H1 (cell line): Measurements from ENCODE around the gene CFAP157.

Source experiments
- ASH2L ChIP-seq: fragments of 200-600, 300-600 bp; sonication (generic); IDR thresholded peaks from one replicate; pipeline ENCODE4 v1.7.1; 2017; ENCODE audit warnings: low read length
- CEBPB ChIP-seq: IDR thresholded peaks from 2 replicates; pipeline ENCODE4 v1.6.1; 2012; ENCODE audit warnings: low read depth, low read length
- CTCF ChIP-seq, 3 experiments: IDR thresholded peaks; 1 replicate in 2 of 3; 2 replicates in 1 of 3; pipeline versions ENCODE4 v1.5.1 to v1.6.1; 2011; ENCODE audit warnings: low read length in 3 of 3, mild to moderate bottlenecking in 3 of 3, inconsistent platforms in 2 of 3, low read depth in 1 of 3, moderate library complexity in 1 of 3; ENCODE audit not compliant: insufficient read depth in 1 of 3; ENCODE audit errors: control extremely low read depth in 1 of 3
- EP300 ChIP-seq, 2 experiments: IDR thresholded peaks; 1 replicate in 1 of 2; 2 replicates in 1 of 2; pipeline ENCODE4 v1.6.1; 2011 to 2012; ENCODE audit warnings: low read depth in 2 of 2, low read length in 2 of 2, mild to moderate bottlenecking in 2 of 2, borderline replicate concordance in 1 of 2, inconsistent platforms in 1 of 2, moderate library complexity in 1 of 2
- EZH2 ChIP-seq: fragments of 200-600 bp; sonication (generic); IDR thresholded peaks from 2 replicates; pipeline ENCODE4 v1.7.1; 2012; ENCODE audit warnings: low read depth, mild to moderate bottlenecking, moderate library complexity, low read length, inconsistent platforms; ENCODE audit not compliant: severe bottlenecking
- JUN ChIP-seq: IDR thresholded peaks from 2 replicates; pipeline ENCODE4 v1.6.1; 2011; ENCODE audit warnings: low read depth, mild to moderate bottlenecking, improper control_type of control experiment, low read length
- JUND ChIP-seq: IDR thresholded peaks from 2 replicates; pipeline ENCODE4 v1.6.1; 2011; ENCODE audit warnings: mild to moderate bottlenecking, improper control_type of control experiment, low read length
- POLR2A ChIP-seq, 2 experiments: IDR thresholded peaks; 1 replicate in 1 of 2; 2 replicates in 1 of 2; pipeline ENCODE4 v1.6.1; 2011; ENCODE audit warnings: low read depth in 2 of 2, low read length in 2 of 2, mild to moderate bottlenecking in 2 of 2; ENCODE audit errors: control extremely low read depth in 1 of 2
- RAD21 ChIP-seq, 2 experiments: IDR thresholded peaks in 1 of 2; conservative IDR thresholded peaks in 1 of 2; 2 replicates each; pipeline ENCODE4 v1.6.1; 2011; ENCODE audit warnings: low read depth in 2 of 2, low read length in 2 of 2, improper control_type of control experiment in 1 of 2, inconsistent platforms in 1 of 2, mild to moderate bottlenecking in 1 of 2, moderate library complexity in 1 of 2
- SP2 ChIP-seq: IDR thresholded peaks from 2 replicates; pipeline ENCODE4 v1.6.1; 2012; ENCODE audit warnings: mild to moderate bottlenecking, low read length, inconsistent platforms
- SP4 ChIP-seq: IDR thresholded peaks from 2 replicates; pipeline ENCODE4 v1.6.1; 2012; ENCODE audit warnings: low read length, inconsistent platforms
- SUZ12 ChIP-seq: fragments of 200-600 bp; sonication (generic); IDR thresholded peaks from 2 replicates; pipeline ENCODE4 v1.6.1; 2012; ENCODE audit warnings: mild to moderate bottlenecking, inconsistent platforms, low read length, moderate library complexity, mixed read lengths
- TF ChIP-seq, protein P1 (sequence below): IDR thresholded peaks from 2 replicates; pipeline ENCODE4 v1.6.1; 2012; ENCODE audit warnings: low read length, inconsistent platforms

GRCh38 chr9:127679506-127679905 is 27.3 kb upstream of the CFAP157 start:
- TF ChIP-seq SP2: no peak
- TF ChIP-seq CEBPB: no peak
- no peak for TF ChIP-seq JUND
- no peak for TF ChIP-seq CTCF (IDR thresholded peaks at IDR 0.05; ENCODE audit: control extremely low read depth in 1 of 3, insufficient read depth in 1 of 3, low read depth in 1 of 3, low read length in 3 of 3)
- no peak for TF ChIP-seq EZH2
- TF ChIP-seq, protein P1, sequence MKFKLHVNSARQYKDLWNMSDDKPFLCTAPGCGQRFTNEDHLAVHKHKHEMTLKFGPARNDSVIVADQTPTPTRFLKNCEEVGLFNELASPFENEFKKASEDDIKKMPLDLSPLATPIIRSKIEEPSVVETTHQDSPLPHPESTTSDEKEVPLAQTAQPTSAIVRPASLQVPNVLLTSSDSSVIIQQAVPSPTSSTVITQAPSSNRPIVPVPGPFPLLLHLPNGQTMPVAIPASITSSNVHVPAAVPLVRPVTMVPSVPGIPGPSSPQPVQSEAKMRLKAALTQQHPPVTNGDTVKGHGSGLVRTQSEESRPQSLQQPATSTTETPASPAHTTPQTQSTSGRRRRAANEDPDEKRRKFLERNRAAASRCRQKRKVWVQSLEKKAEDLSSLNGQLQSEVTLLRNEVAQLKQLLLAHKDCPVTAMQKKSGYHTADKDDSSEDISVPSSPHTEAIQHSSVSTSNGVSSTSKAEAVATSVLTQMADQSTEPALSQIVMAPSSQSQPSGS: no peak
- no peak for TF ChIP-seq JUN
- TF ChIP-seq RAD21 (IDR thresholded peaks at IDR 0.05 in 1 of 2, conservative IDR thresholded peaks at IDR 0.05 in 1 of 2; ENCODE audit: low read depth in 2 of 2, low read length in 2 of 2): no peak
- TF ChIP-seq ASH2L: no peak
- TF ChIP-seq EP300 (IDR thresholded peaks at IDR 0.05; ENCODE audit: borderline replicate concordance in 1 of 2, low read depth in 2 of 2, low read length in 2 of 2): no peak
- no peak for TF ChIP-seq POLR2A (IDR thresholded peaks at IDR 0.05; ENCODE audit: control extremely low read depth in 1 of 2, low read depth in 2 of 2, low read length in 2 of 2)
- TF ChIP-seq SP4: no peak
- TF ChIP-seq SUZ12: no peak
